Measurements from ENCODE around the gene SPDEF. TPM values are rescaled to one million over a fixed set of nuclear protein-coding genes. Genes with fewer than 3 reads are reported as not detected.

Gene SPDEF
- polyA plus RNA-seq, 3 donors = 0.05 TPM; not detected in 2

DNA sequence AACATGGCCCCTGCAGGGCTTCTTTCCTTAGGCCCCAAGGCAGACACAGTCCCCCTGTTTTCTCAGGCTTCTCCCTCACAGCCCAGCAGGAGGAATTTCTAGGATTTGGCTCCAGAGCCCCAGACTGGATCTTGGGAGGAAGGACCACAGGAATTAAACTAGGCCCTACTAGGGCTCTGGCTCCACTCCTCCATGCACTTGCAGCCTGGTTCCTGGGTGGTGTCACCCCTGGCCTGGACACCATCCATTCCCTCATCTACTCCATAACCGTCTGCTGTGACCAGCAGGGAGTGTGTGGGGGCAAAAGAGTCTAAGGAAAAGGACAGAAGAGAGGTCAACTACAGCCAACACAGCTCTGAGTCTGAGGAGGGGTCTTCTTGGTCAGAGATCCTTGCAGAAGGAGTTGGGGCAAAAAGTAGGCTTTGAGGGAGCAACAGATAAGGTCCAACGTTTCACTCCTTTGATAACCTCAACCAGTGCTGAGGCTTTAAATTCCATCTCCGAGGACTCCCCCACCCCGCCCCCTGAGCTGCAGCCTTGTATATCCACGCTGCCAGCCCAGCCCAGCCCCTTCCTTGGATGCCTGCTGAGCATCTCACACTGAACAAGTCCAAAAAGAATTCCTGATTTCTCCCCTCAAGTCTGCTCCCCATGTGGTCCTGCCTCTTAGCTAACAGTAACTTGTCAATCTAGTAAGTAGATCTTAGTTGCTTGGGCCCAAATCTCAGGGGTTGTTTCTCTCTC is 27.9 kb upstream of the SPDEF start:
- no peaks in the 10 kb centered on the region for H3K79me2 ChIP-seq (ENCODE audit: insufficient read depth, low read length)
- no peaks in the 10 kb centered on the region for H3K9me3 ChIP-seq (replicated peaks in 1 of 2; ENCODE audit: control insufficient read depth in 1 of 2, insufficient read depth in 1 of 2, low read length in 2 of 2)
- TF ChIP-seq, protein P1, sequence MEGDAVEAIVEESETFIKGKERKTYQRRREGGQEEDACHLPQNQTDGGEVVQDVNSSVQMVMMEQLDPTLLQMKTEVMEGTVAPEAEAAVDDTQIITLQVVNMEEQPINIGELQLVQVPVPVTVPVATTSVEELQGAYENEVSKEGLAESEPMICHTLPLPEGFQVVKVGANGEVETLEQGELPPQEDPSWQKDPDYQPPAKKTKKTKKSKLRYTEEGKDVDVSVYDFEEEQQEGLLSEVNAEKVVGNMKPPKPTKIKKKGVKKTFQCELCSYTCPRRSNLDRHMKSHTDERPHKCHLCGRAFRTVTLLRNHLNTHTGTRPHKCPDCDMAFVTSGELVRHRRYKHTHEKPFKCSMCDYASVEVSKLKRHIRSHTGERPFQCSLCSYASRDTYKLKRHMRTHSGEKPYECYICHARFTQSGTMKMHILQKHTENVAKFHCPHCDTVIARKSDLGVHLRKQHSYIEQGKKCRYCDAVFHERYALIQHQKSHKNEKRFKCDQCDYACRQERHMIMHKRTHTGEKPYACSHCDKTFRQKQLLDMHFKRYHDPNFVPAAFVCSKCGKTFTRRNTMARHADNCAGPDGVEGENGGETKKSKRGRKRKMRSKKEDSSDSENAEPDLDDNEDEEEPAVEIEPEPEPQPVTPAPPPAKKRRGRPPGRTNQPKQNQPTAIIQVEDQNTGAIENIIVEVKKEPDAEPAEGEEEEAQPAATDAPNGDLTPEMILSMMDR (IDR thresholded peaks at IDR 0.05) = no peak
- peak overlapping the region in 1 of 2 donors; percentile 31 for H3K27ac ChIP-seq (ENCODE audit: low read depth in 1 of 2, low read length in 2 of 2)
- H3K4me3 Mint-ChIP-seq = no peak overlapping the region
- peaks cover 19% of the 10 kb centered on the region for H4K20me1 ChIP-seq (ENCODE audit: insufficient read depth, low read length)
- WGBS (ENCODE audit: insufficient coverage) = 100% methylated on average over 3 of the region's 5 CpGs
- H3K4me2 ChIP-seq (replicated peaks; ENCODE audit: extremely low read depth, low read length, poor library complexity, severe bottlenecking) = no peak overlapping the region
- peaks cover 0 to 3% (median 0%) of the 10 kb centered on the region in 3 donors for H3K27me3 Mint-ChIP-seq (ENCODE audit: low read depth in 3 of 3)
- H3K36me3 Mint-ChIP-seq = peaks cover 22 to 53% of the 10 kb centered on the region in 2 donors
- no peak overlapping the region for H3K9ac ChIP-seq (ENCODE audit: insufficient read depth, low read length, poor library complexity, severe bottlenecking)
- H3K4me1 Mint-ChIP-seq = no peaks in the 10 kb centered on the region
- no peak for DNase-seq
- H2AFZ ChIP-seq (ENCODE audit: insufficient read depth, low read depth, low read length, poor library complexity, severe bottlenecking) = no peak overlapping the region
- no peaks in the 10 kb centered on the region for H3K4me1 ChIP-seq (ENCODE audit: control insufficient read depth in 1 of 2, insufficient read depth in 2 of 2, low read length in 2 of 2)
- H3K27me3 ChIP-seq (ENCODE audit: control insufficient read depth in 2 of 2, insufficient read depth in 2 of 2, low read length in 2 of 2) = no peaks in the 10 kb centered on the region
- H3K27ac Mint-ChIP-seq = peak overlapping the region in 4 of 7 donors; percentile 1 to 60 (median 24)
- intact Hi-C loops (cut with micrococcal nuclease) = no loop called here
- no peak overlapping the region for H3K4me3 ChIP-seq (replicated peaks in 1 of 3; ENCODE audit: low read depth in 2 of 3, low read length in 3 of 3)
- peaks cover 25 to 38% of the 10 kb centered on the region in 2 donors for H3K36me3 ChIP-seq (replicated peaks in 1 of 2; ENCODE audit: control insufficient read depth in 1 of 2, insufficient read depth in 2 of 2, low read length in 2 of 2)
- H3K9me3 Mint-ChIP-seq = no peaks in the 10 kb centered on the region

DNA sequence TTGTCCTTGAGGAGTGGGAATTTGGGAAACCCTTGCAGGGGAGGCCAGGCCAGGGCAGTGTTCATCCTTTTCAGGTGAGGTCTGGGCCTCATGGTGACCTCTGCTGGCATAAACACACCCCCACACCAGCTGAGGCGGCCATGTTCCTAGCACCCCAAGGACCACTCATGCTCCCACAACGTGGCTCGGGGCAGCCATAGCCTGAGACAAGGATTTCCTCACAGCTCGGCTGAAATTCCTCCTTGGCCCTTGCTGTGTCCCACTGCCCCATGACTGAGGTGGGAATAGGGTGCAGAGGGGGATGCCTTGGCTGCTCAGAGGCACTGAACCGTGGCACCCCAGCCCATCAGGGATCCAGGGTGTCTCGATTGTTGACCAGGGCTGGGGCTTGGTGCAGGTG is 27.3 kb upstream of the SPDEF start:
- intact Hi-C loops (cut with micrococcal nuclease) = no loop called here
- no peaks in the 10 kb centered on the region for H3K4me1 Mint-ChIP-seq
- no peak overlapping the region for H2AFZ ChIP-seq (ENCODE audit: insufficient read depth, low read depth, low read length, poor library complexity, severe bottlenecking)
- TF ChIP-seq, protein P1 (IDR thresholded peaks at IDR 0.05) = no peak
- peak overlapping the region in 1 of 2 donors; percentile 31 for H3K27ac ChIP-seq (ENCODE audit: low read depth in 1 of 2, low read length in 2 of 2)
- no peak overlapping the region for H3K4me3 Mint-ChIP-seq
- no peaks in the 10 kb centered on the region for H3K79me2 ChIP-seq (ENCODE audit: insufficient read depth, low read length)
- peaks cover 18 to 48% of the 10 kb centered on the region in 2 donors for H3K36me3 Mint-ChIP-seq
- no peak for DNase-seq
- H3K9me3 Mint-ChIP-seq = no peaks in the 10 kb centered on the region
- H3K27me3 Mint-ChIP-seq (ENCODE audit: low read depth in 3 of 3) = peaks cover 0 to 3% (median 0%) of the 10 kb centered on the region in 3 donors
- no peak overlapping the region for H3K4me2 ChIP-seq (replicated peaks; ENCODE audit: extremely low read depth, low read length, poor library complexity, severe bottlenecking)
- H3K9ac ChIP-seq (ENCODE audit: insufficient read depth, low read length, poor library complexity, severe bottlenecking) = no peak overlapping the region
- H3K36me3 ChIP-seq (replicated peaks in 1 of 2; ENCODE audit: control insufficient read depth in 1 of 2, insufficient read depth in 2 of 2, low read length in 2 of 2) = peaks cover 20 to 33% of the 10 kb centered on the region in 2 donors
- 80% methylated on average over 1 of the region's 6 CpGs for WGBS (ENCODE audit: insufficient coverage)
- H3K4me1 ChIP-seq (ENCODE audit: control insufficient read depth in 1 of 2, insufficient read depth in 2 of 2, low read length in 2 of 2) = no peaks in the 10 kb centered on the region
- no peak overlapping the region for H3K4me3 ChIP-seq (replicated peaks in 1 of 3; ENCODE audit: low read depth in 2 of 3, low read length in 3 of 3)
- no peaks in the 10 kb centered on the region for H3K9me3 ChIP-seq (replicated peaks in 1 of 2; ENCODE audit: control insufficient read depth in 1 of 2, insufficient read depth in 1 of 2, low read length in 2 of 2)
- H4K20me1 ChIP-seq (ENCODE audit: insufficient read depth, low read length) = peaks cover 19% of the 10 kb centered on the region
- H3K27ac Mint-ChIP-seq = peak overlapping the region in 2 of 7 donors; percentile 1 to 50
- H3K27me3 ChIP-seq (ENCODE audit: control insufficient read depth in 2 of 2, insufficient read depth in 2 of 2, low read length in 2 of 2) = no peaks in the 10 kb centered on the region

Data from CD14-positive monocyte (primary cell).